ENCODE results near the gene FZD4. TPM values are rescaled to one million over a fixed set of nuclear protein-coding genes. Genes with fewer than 3 reads are reported as not detected.
"Not testable (repeated sequence)": the region's sequence is repeated elsewhere in the genome, so short reads cannot be mapped to it uniquely, and the experiment has no call there.

Gene FZD4
- total RNA-seq (2021) (2.6 TPM in 2 replicates), Bru-seq, nascent RNA (percentile 40 among the genes with signal in this experiment), BruChase-seq, experiment 1, labeled RNA remaining after a 2-hour chase (percentile 68 among the genes with signal in this experiment), BruChase-seq, experiment 2, labeled RNA remaining after a 6-hour chase (percentile 66 among the genes with signal in this experiment)
- long read RNA-seq, full-length matches to known transcripts, result 1 of 4 reads
- long read RNA-seq, partial matches to known transcripts, result 0 of 4 reads
- long read RNA-seq, other reads (novel, unspliced or antisense), result 3 of 4 reads

DNA sequence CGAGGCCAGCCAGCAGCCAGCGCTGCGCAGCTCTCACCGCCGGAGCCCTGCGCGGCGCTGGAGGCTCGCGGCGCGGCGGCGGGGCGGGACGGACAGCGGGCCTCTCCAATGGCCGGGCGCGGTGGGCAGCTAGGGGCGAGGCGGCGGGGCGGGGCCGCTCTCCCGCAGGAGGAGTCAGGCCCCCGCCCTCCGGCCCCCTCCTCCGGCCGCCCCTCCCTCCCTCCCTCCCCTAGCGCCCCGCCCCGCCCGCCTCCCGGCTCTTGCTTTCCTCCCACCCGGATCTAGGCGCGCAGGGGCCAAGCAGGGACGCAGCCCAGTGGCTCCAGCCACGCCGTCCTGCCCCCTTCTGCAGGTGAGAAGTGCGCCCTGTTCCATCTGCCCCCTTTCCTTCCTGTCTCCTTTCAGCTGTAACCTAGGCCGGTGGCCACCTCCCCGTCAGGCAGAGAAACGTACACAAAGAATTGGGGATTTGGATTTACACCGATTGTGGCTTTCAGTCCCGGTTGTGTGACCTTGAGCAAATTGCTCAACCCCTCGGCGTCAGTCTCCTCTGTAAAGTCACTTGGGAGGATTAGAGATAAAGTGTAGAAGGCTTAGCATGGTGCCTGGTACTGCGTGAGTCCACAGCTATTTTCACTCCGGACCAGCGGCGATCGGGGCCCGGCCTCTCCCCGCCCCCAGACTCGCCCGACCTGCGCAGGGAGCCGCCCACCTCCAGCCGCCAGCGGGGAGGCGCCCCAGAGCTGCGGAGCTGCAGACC, at the start of gene FZD4:
FZD4 (minus strand) TSS at position 35 of the 760 bp plus-strand sequence. CDS start 310 bp downstream, outside the sequence.
- no TSS peak for BruUV-seq (replicated peaks)
- TF ChIP-seq CTCF (conservative IDR thresholded peaks at IDR 0.05) (peak; percentile 54; the same call in 1 of the 2 replicates), EZH2 (IDR thresholded peaks at IDR 0.05; ENCODE audit: low read depth) (no peak)
- Histone ChIP-seq H3K27me3 (ENCODE audit: insufficient read depth, low read depth) (no peaks in the 10 kb centered on the region), H3K4me1 (replicated peaks; ENCODE audit: insufficient read depth) (peaks cover 16% of the 10 kb centered on the region), H4K20me1 (ENCODE audit: insufficient read depth) (no peaks in the 10 kb centered on the region), H3K36me3 (ENCODE audit: low read depth) (no peaks in the 10 kb centered on the region), H3K9me2 (ENCODE audit: insufficient read depth) (no peaks in the 10 kb centered on the region), H3K9me3 (ENCODE audit: insufficient read depth, low read depth) (no peaks in the 10 kb centered on the region), H3K79me2 (ENCODE audit: low read depth) (no peaks in the 10 kb centered on the region), H2AFZ (peak within 1 kb of the TSS; percentile 98), H3K4me3 (peak within 1 kb of the TSS; percentile 85), H3F3A (ENCODE audit: insufficient read depth, low read depth) (peaks cover 20% of the 10 kb centered on the region; the same call in 1 of the 2 replicates), H3K4me2 (peak within 1 kb of the TSS; percentile 89), H3K27ac (peak within 1 kb of the TSS; percentile 56)
- peak; percentile 77 to 91 for DNase-seq
- ChIA-PET CTCF (interaction anchor here (0.6 to 1.3 kb wide), 2 partner anchors 249 to 345 kb away, joined by 3 to 5 read pairs; no protein-coding TSS in a partner anchor), POLR2A (ENCODE audit: unreplicated experiment) (interaction anchor here (0.5 to 0.7 kb wide), 8 partner anchors 18 to 1320 kb away, joined by 3 to 10 read pairs (median 3); no protein-coding TSS in a partner anchor)
- intact Hi-C loops (cut with micrococcal nuclease; ENCODE audit: unreplicated experiment), result loop anchor here (2.0 to 5.0 kb wide), 2 partner anchors 81 to 337 kb away; partner anchors contain the start of gene TMEM135

GRCh38 chr11:87004281-87004680, 49.1 kb upstream of the FZD4 start:
- H3K79me2 ChIP-seq (ENCODE audit: low read depth); H3K9me3 ChIP-seq (ENCODE audit: insufficient read depth, low read depth); H3K9me2 ChIP-seq (ENCODE audit: insufficient read depth); H3K4me3 ChIP-seq; BruUV-seq (replicated peaks); H3K36me3 ChIP-seq (ENCODE audit: low read depth); H4K20me1 ChIP-seq (ENCODE audit: insufficient read depth); H2AFZ ChIP-seq; H3K4me2 ChIP-seq; DNase-seq; intact Hi-C loops (cut with micrococcal nuclease; ENCODE audit: unreplicated experiment); H3K27me3 ChIP-seq (ENCODE audit: insufficient read depth, low read depth); H3K27ac ChIP-seq; POLR2A ChIA-PET (ENCODE audit: unreplicated experiment): not testable (repeated sequence)
- CTCF ChIA-PET, result interaction anchor here (0.7 kb wide), 1 partner anchor 258 kb away, joined by 5 read pairs; no protein-coding TSS in a partner anchor
- peaks cover 25% of the 10 kb centered on the region; the same call in 1 of the 2 replicates for H3F3A ChIP-seq (ENCODE audit: insufficient read depth, low read depth)
- peaks cover 33% of the 10 kb centered on the region for H3K4me1 ChIP-seq (replicated peaks; ENCODE audit: insufficient read depth)

DNA sequence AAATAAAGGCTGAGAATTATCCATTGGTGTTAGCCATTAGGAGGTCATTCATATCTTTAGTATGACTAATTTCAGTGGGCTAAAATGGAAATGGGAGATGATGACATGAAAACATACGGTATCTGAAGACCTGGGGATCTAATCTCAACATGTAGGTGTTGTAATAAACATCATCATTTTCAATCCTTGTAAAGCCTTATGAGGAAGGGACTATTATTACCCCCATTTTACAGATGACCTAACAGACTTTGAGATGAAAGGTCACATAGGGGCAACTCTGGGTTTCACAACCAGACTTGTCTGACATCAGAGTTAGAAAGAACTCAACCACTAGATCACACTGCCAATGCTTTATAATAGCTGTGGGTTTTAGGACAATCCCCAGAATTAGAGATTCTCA, 47.7 kb upstream of the FZD4 start:
- ChIA-PET CTCF (no interaction called here), POLR2A (ENCODE audit: unreplicated experiment) (no interaction called here)
- Histone ChIP-seq H3K36me3 (ENCODE audit: low read depth) (no peaks in the 10 kb centered on the region), H3K9me3 (ENCODE audit: insufficient read depth, low read depth) (no peaks in the 10 kb centered on the region), H3K27me3 (ENCODE audit: insufficient read depth, low read depth) (no peaks in the 10 kb centered on the region), H3K4me2 (no peak overlapping the region), H3K4me1 (replicated peaks; ENCODE audit: insufficient read depth) (peaks cover 38% of the 10 kb centered on the region), H3K4me3 (no peak overlapping the region), H3K9me2 (ENCODE audit: insufficient read depth) (no peaks in the 10 kb centered on the region), H4K20me1 (ENCODE audit: insufficient read depth) (no peaks in the 10 kb centered on the region), H2AFZ (no peak overlapping the region), H3K79me2 (ENCODE audit: low read depth) (no peaks in the 10 kb centered on the region), H3K27ac (no peak overlapping the region), H3F3A (ENCODE audit: insufficient read depth, low read depth) (peaks cover 29% of the 10 kb centered on the region; the same call in 1 of the 2 replicates)
- BruUV-seq (replicated peaks), result no TSS peak
- DNase-seq, result no peak
- intact Hi-C loops (cut with micrococcal nuclease; ENCODE audit: unreplicated experiment), result no loop called here
- no peak for TF ChIP-seq CTCF (conservative IDR thresholded peaks at IDR 0.05)
- TF ChIP-seq EZH2 (IDR thresholded peaks at IDR 0.05; ENCODE audit: low read depth), result no peak
